Gastroesophageal sphincter (tissue), 4 donors: ENCODE results near the gene ARG2. TPM values are rescaled to one million over a fixed set of nuclear protein-coding genes. Genes with fewer than 3 reads are reported as not detected.

Experiments used
- ATAC-seq: fragments of 150-250 bp; one replicate; pipeline ENCODE4 v1.9.1; 2016; ENCODE audit warnings: mild to moderate bottlenecking, moderate library complexity
- H3K27ac ChIP-seq, 4 donors: fragments of 200-600 bp; sonication (generic) in 3 of 4; 1 replicate in 3 of 4; 2 replicates in 1 of 4; pipeline ENCODE4 v1.5.1; 2016 to 2019
- H3K27me3 ChIP-seq: fragments of 200-600 bp; sonication (generic); one replicate; pipeline ENCODE4 v1.5.1; 2019
- H3K36me3 ChIP-seq, 2 donors: fragments of 200-600 bp; sonication (generic); one replicate each; pipeline ENCODE4 v1.5.1; 2019; ENCODE audit warnings: control low read depth in 1 of 2
- H3K4me1 ChIP-seq, 3 donors: fragments of 200-600 bp; sonication (generic); 1 replicate in 2 of 3; 2 replicates in 1 of 3; pipeline ENCODE4 v1.5.1; 2016 to 2019; ENCODE audit warnings: control low read depth in 2 of 3
- H3K4me3 ChIP-seq, 2 donors: fragments of 200-600 bp; sonication (generic); one replicate each; pipeline ENCODE4 v1.5.1; 2019; ENCODE audit warnings: mild to moderate bottlenecking in 1 of 2, moderate library complexity in 1 of 2
- H3K9me3 ChIP-seq, 3 donors: fragments of 200-600 bp; sonication (generic); one replicate each; pipeline ENCODE4 v1.5.1; 2017 to 2019; ENCODE audit warnings: control low read depth in 2 of 3
- EP300 ChIP-seq: sonication (generic); formaldehyde crosslinking; IDR thresholded peaks from one replicate; pipeline ENCODE4 v1.6.1; 2017; ENCODE audit warnings: antibody characterized with exemption, mild to moderate bottlenecking
- POLR2A ChIP-seq, 2 donors: fragments of 450-650 bp; IDR thresholded peaks; one replicate each; pipeline ENCODE4 v1.6.1; 2017; ENCODE audit warnings: antibody characterized with exemption in 2 of 2, mild to moderate bottlenecking in 2 of 2, moderate library complexity in 1 of 2
- POLR2AphosphoS5 ChIP-seq: sonication (generic); formaldehyde crosslinking; IDR thresholded peaks from one replicate; pipeline ENCODE4 v1.6.1; 2017; ENCODE audit warnings: antibody characterized with exemption
- WGBS, 2 donors: methylation state at CpG; one replicate each; pipeline ENCODE4 v1.1.5; 2018; ENCODE audit warnings: low coverage in 1 of 2; 5-methylcytosine and 5-hydroxymethylcytosine counted together
- total RNA-seq, 4 donors: library from RNA; depleted of rRNA; stranded (reverse); fragments of >200 nt; gene quantifications; one replicate each; pipeline ENCODE4 v1.1.0, GENCODE V29; 2016
- TF ChIP-seq, protein P1 (sequence below), 4 experiments: fragments of 200-600 bp in 2 of 4; fragments of 450-650 bp in 2 of 4; sonication (generic) in 1 of 4; IDR thresholded peaks; one replicate each; pipeline ENCODE4 v1.5.1; 2017 to 2019; ENCODE audit warnings: antibody characterized with exemption in 4 of 4, mild to moderate bottlenecking in 2 of 4, moderate library complexity in 2 of 4

The ARG2 gene
- total RNA-seq, 4 donors from 2014 or later: 5.7 to 24.7 (median 14.9) TPM

DNA sequence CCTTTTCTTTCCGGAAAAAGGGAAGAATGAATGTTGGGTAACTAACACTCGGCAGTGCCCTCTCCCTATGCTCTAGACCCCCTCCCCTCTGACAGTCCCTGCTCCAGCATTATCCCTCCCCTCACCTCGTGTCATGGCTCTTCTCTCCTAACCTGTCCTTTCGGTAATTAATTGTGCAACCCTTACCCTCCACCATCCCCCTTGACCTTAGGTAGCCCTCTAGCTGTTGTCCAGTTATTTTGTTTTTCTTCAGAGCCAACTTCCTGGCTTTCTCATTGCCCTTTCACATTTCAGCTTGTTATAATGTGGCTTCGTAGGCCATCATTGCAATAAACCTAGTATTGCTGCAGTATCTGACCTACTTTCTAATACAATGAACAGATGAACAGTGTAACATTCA lies 11.2 kb downstream of the ARG2 start:
- ATAC-seq: no peak
- Histone ChIP-seq H3K4me3 (no peak overlapping the region), H3K36me3 (no peaks in the 10 kb centered on the region), H3K27me3 (no peaks in the 10 kb centered on the region), H3K9me3 (no peaks in the 10 kb centered on the region), H3K27ac (no peak overlapping the region), H3K4me1 (no peaks in the 10 kb centered on the region)
- TF ChIP-seq POLR2AphosphoS5 (no peak), EP300 (no peak), POLR2A (IDR thresholded peaks at IDR 0.05) (no peak)
- TF ChIP-seq, protein P1, sequence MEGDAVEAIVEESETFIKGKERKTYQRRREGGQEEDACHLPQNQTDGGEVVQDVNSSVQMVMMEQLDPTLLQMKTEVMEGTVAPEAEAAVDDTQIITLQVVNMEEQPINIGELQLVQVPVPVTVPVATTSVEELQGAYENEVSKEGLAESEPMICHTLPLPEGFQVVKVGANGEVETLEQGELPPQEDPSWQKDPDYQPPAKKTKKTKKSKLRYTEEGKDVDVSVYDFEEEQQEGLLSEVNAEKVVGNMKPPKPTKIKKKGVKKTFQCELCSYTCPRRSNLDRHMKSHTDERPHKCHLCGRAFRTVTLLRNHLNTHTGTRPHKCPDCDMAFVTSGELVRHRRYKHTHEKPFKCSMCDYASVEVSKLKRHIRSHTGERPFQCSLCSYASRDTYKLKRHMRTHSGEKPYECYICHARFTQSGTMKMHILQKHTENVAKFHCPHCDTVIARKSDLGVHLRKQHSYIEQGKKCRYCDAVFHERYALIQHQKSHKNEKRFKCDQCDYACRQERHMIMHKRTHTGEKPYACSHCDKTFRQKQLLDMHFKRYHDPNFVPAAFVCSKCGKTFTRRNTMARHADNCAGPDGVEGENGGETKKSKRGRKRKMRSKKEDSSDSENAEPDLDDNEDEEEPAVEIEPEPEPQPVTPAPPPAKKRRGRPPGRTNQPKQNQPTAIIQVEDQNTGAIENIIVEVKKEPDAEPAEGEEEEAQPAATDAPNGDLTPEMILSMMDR (IDR thresholded peaks at IDR 0.05): no peak
- WGBS, 2 donors: 64 to 76% methylated on average over 3 to 5 of the region's 5 CpGs

DNA sequence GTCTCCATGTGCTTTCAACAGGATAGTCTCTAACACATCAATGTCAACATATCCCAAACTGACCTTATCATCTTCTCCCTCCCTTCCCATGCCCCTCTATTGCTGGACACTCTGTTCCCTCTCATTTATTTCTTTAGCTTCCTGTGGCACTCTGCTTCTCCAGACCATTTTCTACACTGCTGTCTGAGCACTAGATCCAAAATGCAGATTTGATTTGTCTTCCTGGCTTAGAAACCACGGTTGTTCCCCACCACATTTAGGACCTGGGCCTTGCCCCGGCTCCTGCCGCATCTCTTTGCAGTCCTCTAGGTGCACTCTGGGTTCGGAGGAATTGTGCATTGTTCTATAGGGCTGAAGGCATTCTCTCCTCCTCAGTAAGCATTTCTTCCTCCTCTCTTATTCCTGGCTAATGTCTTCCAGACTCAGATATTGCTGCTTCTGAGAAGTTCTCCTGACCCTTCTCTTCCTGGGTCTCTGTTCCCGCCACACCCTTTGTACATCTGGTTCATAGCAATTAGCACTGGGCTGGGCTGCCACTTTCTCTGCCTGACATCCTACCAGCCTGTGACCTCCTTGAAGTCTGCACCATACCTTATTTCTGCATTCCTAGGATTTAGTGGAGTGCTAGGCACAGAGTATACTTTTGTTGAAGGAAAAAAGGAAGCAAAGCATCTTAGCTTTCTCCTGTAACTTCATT lies 13.9 kb downstream of the ARG2 start:
- no peaks in the 10 kb centered on the region for H3K36me3 ChIP-seq
- TF ChIP-seq, protein P1 (IDR thresholded peaks at IDR 0.05): no peak
- TF ChIP-seq EP300: no peak
- TF ChIP-seq POLR2A (IDR thresholded peaks at IDR 0.05): no peak
- TF ChIP-seq POLR2AphosphoS5: no peak
- 86 to 87% methylated on average over 2 to 5 of the region's 5 CpGs for WGBS, 2 donors
- ATAC-seq: no peak
- H3K9me3 ChIP-seq: no peaks in the 10 kb centered on the region
- no peak overlapping the region for H3K4me3 ChIP-seq
- no peaks in the 10 kb centered on the region for H3K4me1 ChIP-seq
- no peaks in the 10 kb centered on the region for H3K27me3 ChIP-seq
- no peak overlapping the region for H3K27ac ChIP-seq

DNA sequence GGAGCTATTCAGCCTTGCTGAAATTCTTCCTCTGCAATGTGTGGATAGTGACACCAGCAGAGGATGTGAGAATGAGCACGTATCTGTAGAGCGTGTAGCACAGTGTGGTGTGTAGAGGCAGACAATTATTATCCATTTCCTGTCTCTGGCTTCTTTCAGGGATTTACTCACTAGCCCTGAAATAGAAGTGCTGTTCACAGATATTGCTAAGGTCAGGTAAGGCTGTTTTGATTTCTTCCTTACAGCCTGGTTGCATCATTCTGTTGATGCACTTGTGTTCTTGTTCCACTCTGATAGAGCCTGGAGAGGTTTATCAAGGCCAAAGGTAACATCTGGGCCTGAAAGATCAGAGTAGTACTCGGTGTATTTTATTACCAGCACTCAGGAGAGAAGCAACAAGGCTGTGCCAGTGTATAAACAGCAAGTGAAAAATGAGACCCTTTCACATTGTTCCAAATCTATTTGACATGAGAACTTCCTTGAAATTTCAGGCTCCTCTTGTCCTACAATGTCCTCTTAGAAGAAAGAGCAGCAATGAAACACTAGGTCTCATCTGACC lies 16.7 kb downstream of the ARG2 start:
- 70 to 71% methylated on average over 2 to 3 of the region's 3 CpGs for WGBS, 2 donors
- ATAC-seq: no peak
- TF ChIP-seq, protein P1 (IDR thresholded peaks at IDR 0.05): no peak
- no peak for TF ChIP-seq EP300
- TF ChIP-seq POLR2AphosphoS5: no peak
- TF ChIP-seq POLR2A (IDR thresholded peaks at IDR 0.05): no peak
- H3K36me3 ChIP-seq: no peaks in the 10 kb centered on the region
- H3K4me3 ChIP-seq: no peak overlapping the region
- no peaks in the 10 kb centered on the region for H3K27me3 ChIP-seq
- H3K4me1 ChIP-seq: no peaks in the 10 kb centered on the region
- H3K9me3 ChIP-seq: no peaks in the 10 kb centered on the region
- H3K27ac ChIP-seq: no peak overlapping the region

DNA sequence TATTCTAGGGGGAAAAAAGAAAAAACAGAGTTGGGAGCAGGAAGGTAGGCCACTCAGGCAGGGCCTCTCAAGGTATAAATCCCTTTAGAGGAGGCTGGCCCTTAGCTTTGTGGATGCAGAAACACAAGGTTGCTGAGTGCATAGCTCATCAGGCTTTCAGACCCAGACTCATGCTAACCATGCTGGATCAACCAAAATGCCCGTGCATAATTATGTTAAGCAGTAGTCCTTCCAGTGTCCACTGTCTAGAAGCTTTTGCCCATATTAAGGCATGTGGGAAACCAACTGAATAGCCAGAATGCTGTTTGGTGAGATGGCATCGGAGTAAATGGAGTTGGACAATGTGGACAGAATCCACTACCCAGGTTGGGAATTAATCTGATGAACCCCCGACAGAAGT lies 18.9 kb downstream of the ARG2 start:
- no peaks in the 10 kb centered on the region for H3K36me3 ChIP-seq
- no peak overlapping the region for H3K27ac ChIP-seq
- H3K9me3 ChIP-seq: no peaks in the 10 kb centered on the region
- H3K4me3 ChIP-seq: no peak overlapping the region
- TF ChIP-seq POLR2A (IDR thresholded peaks at IDR 0.05) (no peak), EP300 (no peak), POLR2AphosphoS5 (no peak)
- TF ChIP-seq, protein P1 (IDR thresholded peaks at IDR 0.05): no peak
- no peaks in the 10 kb centered on the region for H3K4me1 ChIP-seq
- H3K27me3 ChIP-seq: no peaks in the 10 kb centered on the region
- 67 to 90% methylated on average over 2 of the region's 3 CpGs for WGBS, 2 donors
- ATAC-seq: no peak

DNA sequence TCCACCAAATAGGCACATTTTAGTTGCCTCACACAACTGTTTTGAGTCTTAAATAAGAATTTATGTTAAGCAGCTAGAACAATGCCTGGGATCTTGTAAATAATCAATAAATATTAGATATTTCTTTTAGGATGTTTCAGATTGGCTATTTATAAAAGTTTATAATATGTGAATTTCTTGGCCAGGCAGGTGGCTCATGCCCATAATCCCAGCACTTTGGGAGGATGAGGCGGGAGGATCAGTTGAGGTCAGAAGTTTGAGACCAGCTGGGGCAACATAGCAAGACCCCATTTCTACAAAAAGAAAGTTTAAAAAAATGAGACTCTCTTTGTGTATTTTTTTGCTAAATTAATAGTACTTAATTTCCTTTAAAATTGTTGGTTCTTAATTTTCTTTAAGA lies 21.8 kb downstream of the ARG2 start:
- Histone ChIP-seq H3K4me1 (peaks cover 0 to 16% (median 0%) of the 10 kb centered on the region in 3 donors), H3K27me3 (no peaks in the 10 kb centered on the region), H3K9me3 (no peaks in the 10 kb centered on the region), H3K36me3 (peaks cover 0 to 13% of the 10 kb centered on the region in 2 donors), H3K4me3 (no peak overlapping the region), H3K27ac (no peak overlapping the region)
- WGBS, 2 donors: 94 to 100% methylated on average over 1 of the region's 1 CpG
- TF ChIP-seq POLR2A (IDR thresholded peaks at IDR 0.05): no peak
- TF ChIP-seq, protein P1 (IDR thresholded peaks at IDR 0.05): no peak
- TF ChIP-seq POLR2AphosphoS5: no peak
- TF ChIP-seq EP300: no peak
- ATAC-seq: no peak
